ENCODE data around the gene GOLT1A.
A peak's percentile ranks its signal among the peaks of the same experiment; 100 is the strongest.

The GOLT1A gene

GRCh38 chr1:204153667-204154066, 60.1 kb downstream of the GOLT1A start:
- no peak for DNase-seq

- DNase-seq, result no peak
These were observed 61.3 kb downstream of the GOLT1A start for GRCh38 chr1:204152310-204153044.

DNA sequence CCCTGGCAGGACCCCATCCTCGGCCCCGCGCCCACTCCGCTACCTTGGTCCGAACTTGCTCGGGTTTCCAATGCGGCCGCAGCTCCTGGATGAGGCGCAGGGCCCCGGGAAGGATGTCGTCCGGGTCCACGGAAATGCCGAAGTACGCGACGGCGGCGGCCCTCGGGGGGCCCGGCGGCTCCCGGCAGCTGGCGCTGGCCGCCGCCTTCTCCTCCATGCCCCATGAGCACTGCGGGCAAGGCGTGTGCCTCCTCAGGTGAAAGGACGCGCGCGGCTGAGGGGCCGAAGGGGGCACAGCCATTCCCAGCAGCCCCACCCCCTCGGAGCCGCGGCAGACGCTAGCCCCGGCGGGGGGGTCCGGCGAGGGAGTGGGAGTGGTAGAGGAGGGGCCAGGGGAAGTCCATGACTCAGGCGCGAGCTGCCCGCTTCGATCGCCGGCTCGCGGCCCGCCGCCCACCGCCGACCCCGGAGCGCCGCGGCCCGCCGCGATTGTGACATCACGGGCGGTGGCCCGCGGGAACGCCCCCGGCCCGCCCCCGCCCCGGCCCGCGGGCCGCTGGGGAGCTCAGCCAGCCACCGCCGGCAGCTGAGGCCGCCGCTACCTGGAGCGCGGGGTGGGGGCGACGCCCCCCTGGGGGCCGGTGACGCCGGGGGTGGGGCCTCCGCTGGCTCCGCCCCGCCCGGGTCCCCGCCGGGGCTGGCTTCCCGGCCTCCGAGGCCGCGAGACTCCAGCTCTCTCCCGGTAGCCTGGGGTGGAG, 62.1 kb downstream of the GOLT1A start, which contains the start of gene ETNK2:
Gene ETNK2 (minus strand): TSS at position 493 of the 758 bp plus-strand sequence. CDS start 192 bp downstream, at position 301.
- DNase-seq, result peak; percentile 19

GRCh38 chr1:204150702-204151551, 62.9 kb downstream of the GOLT1A start:
- no peak for DNase-seq

GRCh38 chr1:204149635-204150565, 63.9 kb downstream of the GOLT1A start:
- DNase-seq, result no peak

DNA sequence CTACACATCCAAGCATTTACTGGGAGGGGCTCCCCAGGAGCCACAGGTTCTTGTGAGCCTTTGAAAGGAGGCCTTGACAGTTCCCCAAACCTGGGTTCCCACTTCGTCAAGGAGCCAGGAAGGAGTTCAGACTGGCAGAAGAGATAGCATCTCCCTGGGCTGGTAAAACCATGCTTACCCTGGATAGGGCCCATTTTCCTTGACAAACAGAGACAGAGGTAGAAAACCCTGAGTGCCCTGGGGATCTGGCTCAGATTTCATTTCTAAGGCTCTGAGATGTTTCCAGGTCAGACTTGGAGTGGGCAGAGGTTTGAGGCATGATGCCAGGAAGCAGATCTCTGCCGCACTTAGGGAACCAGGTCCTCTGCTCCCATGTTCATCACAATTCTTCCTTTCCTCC, 64.7 kb downstream of the GOLT1A start:
- no peak for DNase-seq
